ENCODE measurements around the gene ATRNL1. TPM values are rescaled to one million over a fixed set of nuclear protein-coding genes. Genes with fewer than 3 reads are reported as not detected.
"Not testable (repeated sequence)": the region's sequence is repeated elsewhere in the genome, so short reads cannot be mapped to it uniquely, and the experiment has no call there.

Gene ATRNL1
- total and polyA plus RNA-seq, 12 donors: 4.8 to 217 (median 92.4) TPM

GRCh38 chr10:115239761-115240160 lies 146.6 kb downstream of the ATRNL1 start:
- Histone ChIP-seq H3K27ac (no peak overlapping the region), H3K9me3 (replicated peaks in 1 of 3) (no peaks in the 10 kb centered on the region), H3K4me1 (replicated peaks in 1 of 2) (no peaks in the 10 kb centered on the region), H3K27me3 (no peaks in the 10 kb centered on the region), H3K4me3 (no peak overlapping the region), H3K36me3 (replicated peaks in 1 of 2) (no peaks in the 10 kb centered on the region)
- no peak for DNase-seq
- 81 to 98% (median 95%) methylated on average over 2 of the region's 2 CpGs for WGBS, 4 donors
- TF ChIP-seq POLR2A (IDR thresholded peaks at IDR 0.05) (no peak), CTCF (IDR thresholded peaks at IDR 0.05) (no peak)
- intact Hi-C loops (cut with DNase I): no loop called here

- intact Hi-C loops (cut with DNase I): no loop called here
Observed at GRCh38 chr10:115250784-115251183, 157.6 kb downstream of the ATRNL1 start.

GRCh38 chr10:115253765-115254164 lies 160.6 kb downstream of the ATRNL1 start:
- H3K4me3 ChIP-seq; DNase-seq; H3K9me3 ChIP-seq (replicated peaks in 1 of 3); intact Hi-C loops (cut with DNase I); H3K27me3 ChIP-seq; H3K36me3 ChIP-seq (replicated peaks in 1 of 2); H3K27ac ChIP-seq; H3K4me1 ChIP-seq (replicated peaks in 1 of 2): not testable (repeated sequence)
- 100% methylated on average over 1 of the region's 1 CpG for WGBS, 4 donors

More at GRCh38 chr10:115250784-115251183, 157.6 kb downstream of the ATRNL1 start:
- Histone ChIP-seq H3K9me3 (replicated peaks in 1 of 3) (no peaks in the 10 kb centered on the region), H3K27ac (no peak overlapping the region), H3K4me1 (replicated peaks in 1 of 2) (no peaks in the 10 kb centered on the region), H3K36me3 (replicated peaks in 1 of 2) (no peaks in the 10 kb centered on the region), H3K4me3 (no peak overlapping the region), H3K27me3 (no peaks in the 10 kb centered on the region)
- WGBS, 4 donors: 92 to 96% (median 95%) methylated on average over 3 of the region's 3 CpGs
- DNase-seq: no peak
- TF ChIP-seq CTCF (IDR thresholded peaks at IDR 0.05): no peak
- no peak for TF ChIP-seq POLR2A (IDR thresholded peaks at IDR 0.05)

- Histone ChIP-seq H3K27ac (no peak overlapping the region), H3K36me3 (replicated peaks in 1 of 2) (no peaks in the 10 kb centered on the region), H3K4me1 (replicated peaks in 1 of 2) (no peaks in the 10 kb centered on the region), H3K27me3 (no peaks in the 10 kb centered on the region), H3K9me3 (replicated peaks in 1 of 3) (no peaks in the 10 kb centered on the region), H3K4me3 (no peak overlapping the region)
- intact Hi-C loops (cut with DNase I): no loop called here
- TF ChIP-seq POLR2A (IDR thresholded peaks at IDR 0.05) (no peak), CTCF (IDR thresholded peaks at IDR 0.05) (no peak)
- WGBS, 4 donors: 90 to 93% (median 91%) methylated on average over 3 of the region's 3 CpGs
- DNase-seq: no peak
Observed at GRCh38 chr10:115272482-115272881, 179.3 kb downstream of the ATRNL1 start.

GRCh38 chr10:115278294-115278693 lies 185.1 kb downstream of the ATRNL1 start:
- no peak overlapping the region for H3K27ac ChIP-seq

More at GRCh38 chr10:115278294-115278693, 185.1 kb downstream of the ATRNL1 start:
- Histone ChIP-seq H3K4me1 (replicated peaks in 1 of 2) (no peaks in the 10 kb centered on the region), H3K4me3 (no peak overlapping the region), H3K9me3 (replicated peaks in 1 of 3) (no peaks in the 10 kb centered on the region), H3K27me3 (no peaks in the 10 kb centered on the region), H3K36me3 (replicated peaks in 1 of 2) (no peaks in the 10 kb centered on the region)
- intact Hi-C loops (cut with DNase I): no loop called here
- DNase-seq: no peak
- TF ChIP-seq CTCF (IDR thresholded peaks at IDR 0.05) (no peak), POLR2A (IDR thresholded peaks at IDR 0.05) (no peak)
- WGBS, 4 donors: 68 to 84% (median 76%) methylated on average over 2 of the region's 2 CpGs
